ENCODE results near the gene CDK10. TPM values are rescaled to one million over a fixed set of nuclear protein-coding genes. Genes with fewer than 3 reads are reported as not detected.

The CDK10 gene
- total and polyA plus RNA-seq, 9 of the 15 experiments (the other 6 are each of a cell fraction or from before 2014, with no cell fraction given) = 2.0 to 85.1 (median 40.1) TPM

DNA sequence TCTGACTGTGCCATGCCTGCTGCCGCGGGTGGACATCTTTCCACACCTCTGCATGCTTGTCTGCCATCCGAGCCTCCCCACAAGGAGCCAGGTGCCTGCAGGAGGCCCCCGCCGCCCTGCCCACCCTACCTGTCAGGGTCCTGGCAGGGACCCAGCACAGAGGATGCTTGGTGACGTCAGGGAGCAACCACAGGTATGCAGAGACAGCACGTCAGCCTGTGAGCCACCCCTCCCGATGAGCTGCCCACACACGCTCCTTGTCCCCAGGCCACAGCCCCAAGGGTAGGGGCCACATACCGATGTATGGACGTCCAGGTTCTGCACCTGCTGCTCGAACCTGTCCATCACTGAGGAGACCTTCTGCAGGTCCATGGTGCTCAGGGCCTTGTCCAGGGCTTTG lies 39.6 kb upstream of the CDK10 start:
- Histone ChIP-seq H3K4me2 (ENCODE audit: insufficient read depth, low read length) (no peak overlapping the region), H3K27me3 (ENCODE audit: control insufficient read depth in 2 of 2, insufficient read depth in 2 of 2, low read length in 2 of 2) (no peaks in the 10 kb centered on the region), H3K79me2 (ENCODE audit: control insufficient read depth, insufficient read depth, low read length) (peaks cover 4% of the 10 kb centered on the region; the same call in 2 of the 3 replicates), H3K27ac (ENCODE audit: extremely low read depth, low read depth, low read length) (no peak overlapping the region), H3K4me3 (no peak overlapping the region), H3K9me1 (ENCODE audit: control insufficient read depth, insufficient read depth, low read length) (no peaks in the 10 kb centered on the region), H4K20me1 (replicated peaks; ENCODE audit: control insufficient read depth, insufficient read depth, low read length) (no peaks in the 10 kb centered on the region), H2AFZ (ENCODE audit: low read depth, low read length) (no peak overlapping the region), H3K36me3 (ENCODE audit: control insufficient read depth, insufficient read depth, low read length) (peaks cover 52% of the 10 kb centered on the region; the same call in 2 of the 3 replicates), H3K4me1 (replicated peaks in 1 of 2; ENCODE audit: control insufficient read depth in 2 of 2, insufficient read depth in 2 of 2, low read length in 2 of 2) (peaks cover 0 to 33% of the 10 kb centered on the region in 2 experiments; a peak in 3 of 5 replicates), H3K9ac (ENCODE audit: insufficient read depth in 1 of 2, low read depth in 2 of 2, low read length in 2 of 2) (no peak overlapping the region), H3K9me3 (replicated peaks; ENCODE audit: control insufficient read depth, insufficient read depth, low read depth, low read length) (no peaks in the 10 kb centered on the region)
- DNase-seq (ENCODE audit: extremely low read depth in 1 of 4, low spot score in 3 of 4) (no peak), FAIRE-seq (no peak), ATAC-seq (no peak)
- intact Hi-C loops (cut with micrococcal nuclease) = loop anchor here (10.0 kb wide), 1 partner anchor 72 kb away; the partner anchor contains the start of gene CPNE7
- in situ Hi-C loops (cut with MboI) = no loop called here
- no TSS peak for BruUV-seq (replicated peaks)
- WGBS (ENCODE audit: insufficient coverage, low coverage, missing lambda C conversion rate) = 97% methylated on average over 11 of the region's 12 CpGs
- CTCF ChIA-PET (ENCODE audit: low intra/inter-chr PET ratio) = no interaction called here
- POLR2A ChIA-PET = interaction anchor here (0.9 kb wide), 1 partner anchor 11 kb away, joined by 3 read pairs; the partner anchor contains the start of genes CHMP1A and SPATA33
- no peak for TF ChIP-seq KDM4B (IDR thresholded peaks at IDR 0.05; ENCODE audit: borderline replicate concordance in 2 of 2, low read depth in 1 of 2)
- TF ChIP-seq MTA3 (IDR thresholded peaks at IDR 0.05; ENCODE audit: borderline replicate concordance) = no peak
- TF ChIP-seq ETV1 (tag; conservative IDR thresholded peaks at IDR 0.05; ENCODE audit: low read depth) = no peak
- no peak for TF ChIP-seq ZNF707 (CRISPR knock-in tag; conservative IDR thresholded peaks at IDR 0.05)
- TF ChIP-seq, protein P1, sequence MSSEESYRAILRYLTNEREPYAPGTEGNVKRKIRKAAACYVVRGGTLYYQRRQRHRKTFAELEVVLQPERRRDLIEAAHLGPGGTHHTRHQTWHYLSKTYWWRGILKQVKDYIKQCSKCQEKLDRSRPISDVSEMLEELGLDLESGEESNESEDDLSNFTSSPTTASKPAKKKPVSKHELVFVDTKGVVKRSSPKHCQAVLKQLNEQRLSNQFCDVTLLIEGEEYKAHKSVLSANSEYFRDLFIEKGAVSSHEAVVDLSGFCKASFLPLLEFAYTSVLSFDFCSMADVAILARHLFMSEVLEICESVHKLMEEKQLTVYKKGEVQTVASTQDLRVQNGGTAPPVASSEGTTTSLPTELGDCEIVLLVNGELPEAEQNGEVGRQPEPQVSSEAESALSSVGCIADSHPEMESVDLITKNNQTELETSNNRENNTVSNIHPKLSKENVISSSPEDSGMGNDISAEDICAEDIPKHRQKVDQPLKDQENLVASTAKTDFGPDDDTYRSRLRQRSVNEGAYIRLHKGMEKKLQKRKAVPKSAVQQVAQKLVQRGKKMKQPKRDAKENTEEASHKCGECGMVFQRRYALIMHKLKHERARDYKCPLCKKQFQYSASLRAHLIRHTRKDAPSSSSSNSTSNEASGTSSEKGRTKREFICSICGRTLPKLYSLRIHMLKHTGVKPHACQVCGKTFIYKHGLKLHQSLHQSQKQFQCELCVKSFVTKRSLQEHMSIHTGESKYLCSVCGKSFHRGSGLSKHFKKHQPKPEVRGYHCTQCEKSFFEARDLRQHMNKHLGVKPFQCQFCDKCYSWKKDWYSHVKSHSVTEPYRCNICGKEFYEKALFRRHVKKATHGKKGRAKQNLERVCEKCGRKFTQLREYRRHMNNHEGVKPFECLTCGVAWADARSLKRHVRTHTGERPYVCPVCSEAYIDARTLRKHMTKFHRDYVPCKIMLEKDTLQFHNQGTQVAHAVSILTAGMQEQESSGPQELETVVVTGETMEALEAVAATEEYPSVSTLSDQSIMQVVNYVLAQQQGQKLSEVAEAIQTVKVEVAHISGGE (CRISPR knock-in tag; IDR thresholded peaks at IDR 0.05) = 0 out of 6 replicates have a peak, but pooled peaks of 1 of the 3 experiments have one; percentile 18
- no peak for TF ChIP-seq ZNF764 (CRISPR knock-in tag; IDR thresholded peaks at IDR 0.05; ENCODE audit: low read depth)
